ENCODE results near the gene COL23A1. TPM values are rescaled to one million over a fixed set of nuclear protein-coding genes. Genes with fewer than 3 reads are reported as not detected.
"Not testable (repeated sequence)": the region's sequence is repeated elsewhere in the genome, so short reads cannot be mapped to it uniquely, and the experiment has no call there.

Gene COL23A1
- total RNA-seq, 1 experiment from 2014 or later: 1.2 TPM

GRCh38 chr5:178250263-178250662 lies 339.9 kb downstream of the COL23A1 start:
- DNase-seq (ENCODE audit: low read depth): no peak

GRCh38 chr5:178249191-178249989 lies 340.8 kb downstream of the COL23A1 start:
- DNase-seq (ENCODE audit: low read depth): no peak
- in situ Hi-C loops (cut with HindIII; ENCODE audit: low pct_unique_long_range_greater_than_20kb, low sequenced_read_pairs): no loop called here

More at GRCh38 chr5:178250263-178250662, 339.9 kb downstream of the COL23A1 start:
- in situ Hi-C loops (cut with HindIII; ENCODE audit: low pct_unique_long_range_greater_than_20kb, low sequenced_read_pairs): no loop called here

GRCh38 chr5:178248750-178249149 lies 341.4 kb downstream of the COL23A1 start:
- no peak for DNase-seq (ENCODE audit: low read depth)
- in situ Hi-C loops (cut with HindIII; ENCODE audit: low pct_unique_long_range_greater_than_20kb, low sequenced_read_pairs): no loop called here

GRCh38 chr5:178247481-178248456 lies 342.4 kb downstream of the COL23A1 start:
- in situ Hi-C loops (cut with HindIII; ENCODE audit: low pct_unique_long_range_greater_than_20kb, low sequenced_read_pairs): no loop called here
- no peak for DNase-seq (ENCODE audit: low read depth)

GRCh38 chr5:178246624-178247279 lies 343.4 kb downstream of the COL23A1 start:
- DNase-seq (ENCODE audit: low read depth): no peak
- in situ Hi-C loops (cut with HindIII; ENCODE audit: low pct_unique_long_range_greater_than_20kb, low sequenced_read_pairs): no loop called here

- in situ Hi-C loops (cut with HindIII; ENCODE audit: low pct_unique_long_range_greater_than_20kb, low sequenced_read_pairs): no loop called here
- DNase-seq (ENCODE audit: low read depth): no peak
These were observed 344.8 kb downstream of the COL23A1 start for GRCh38 chr5:178245389-178245788.

GRCh38 chr5:178244576-178244975 lies 345.6 kb downstream of the COL23A1 start:
- DNase-seq (ENCODE audit: low read depth): no peak
- in situ Hi-C loops (cut with HindIII; ENCODE audit: low pct_unique_long_range_greater_than_20kb, low sequenced_read_pairs): no loop called here

GRCh38 chr5:178242416-178242815 lies 347.8 kb downstream of the COL23A1 start:
- DNase-seq (ENCODE audit: low read depth): no peak
- in situ Hi-C loops (cut with HindIII; ENCODE audit: low pct_unique_long_range_greater_than_20kb, low sequenced_read_pairs): no loop called here

- in situ Hi-C loops (cut with HindIII; ENCODE audit: low pct_unique_long_range_greater_than_20kb, low sequenced_read_pairs): no loop called here
- DNase-seq (ENCODE audit: low read depth): no peak
These were observed 348.4 kb downstream of the COL23A1 start for GRCh38 chr5:178241688-178242231.

GRCh38 chr5:178241231-178241663 lies 348.9 kb downstream of the COL23A1 start:
- no peak for DNase-seq (ENCODE audit: low read depth)
- in situ Hi-C loops (cut with HindIII; ENCODE audit: low pct_unique_long_range_greater_than_20kb, low sequenced_read_pairs): no loop called here

GRCh38 chr5:178240766-178241165 lies 349.4 kb downstream of the COL23A1 start:
- DNase-seq (ENCODE audit: low read depth): no peak
- in situ Hi-C loops (cut with HindIII; ENCODE audit: low pct_unique_long_range_greater_than_20kb, low sequenced_read_pairs): no loop called here

GRCh38 chr5:178240341-178240741 lies 349.9 kb downstream of the COL23A1 start:
- DNase-seq (ENCODE audit: low read depth): no peak
- in situ Hi-C loops (cut with HindIII; ENCODE audit: low pct_unique_long_range_greater_than_20kb, low sequenced_read_pairs): no loop called here

GRCh38 chr5:178239626-178240301 lies 350.4 kb downstream of the COL23A1 start:
- in situ Hi-C loops (cut with HindIII; ENCODE audit: low pct_unique_long_range_greater_than_20kb, low sequenced_read_pairs); DNase-seq (ENCODE audit: low read depth): not testable (repeated sequence)

GRCh38 chr5:178238711-178239592 lies 351.2 kb downstream of the COL23A1 start:
- no peak for DNase-seq (ENCODE audit: low read depth)
- in situ Hi-C loops (cut with HindIII; ENCODE audit: low pct_unique_long_range_greater_than_20kb, low sequenced_read_pairs): no loop called here

GRCh38 chr5:178238313-178238635 lies 351.9 kb downstream of the COL23A1 start:
- DNase-seq (ENCODE audit: low read depth): no peak
- in situ Hi-C loops (cut with HindIII; ENCODE audit: low pct_unique_long_range_greater_than_20kb, low sequenced_read_pairs): no loop called here

GRCh38 chr5:178237431-178238312 lies 352.5 kb downstream of the COL23A1 start:
- in situ Hi-C loops (cut with HindIII; ENCODE audit: low pct_unique_long_range_greater_than_20kb, low sequenced_read_pairs): no loop called here
- DNase-seq (ENCODE audit: low read depth): no peak
